ENCODE data around the gene MKNK2. TPM values are rescaled to one million over a fixed set of nuclear protein-coding genes. Genes with fewer than 3 reads are reported as not detected.
A peak's percentile ranks its signal among the peaks of the same experiment; 100 is the strongest.

The MKNK2 gene
- total RNA-seq, 1 experiment from 2014 or later: 240 TPM

DNA sequence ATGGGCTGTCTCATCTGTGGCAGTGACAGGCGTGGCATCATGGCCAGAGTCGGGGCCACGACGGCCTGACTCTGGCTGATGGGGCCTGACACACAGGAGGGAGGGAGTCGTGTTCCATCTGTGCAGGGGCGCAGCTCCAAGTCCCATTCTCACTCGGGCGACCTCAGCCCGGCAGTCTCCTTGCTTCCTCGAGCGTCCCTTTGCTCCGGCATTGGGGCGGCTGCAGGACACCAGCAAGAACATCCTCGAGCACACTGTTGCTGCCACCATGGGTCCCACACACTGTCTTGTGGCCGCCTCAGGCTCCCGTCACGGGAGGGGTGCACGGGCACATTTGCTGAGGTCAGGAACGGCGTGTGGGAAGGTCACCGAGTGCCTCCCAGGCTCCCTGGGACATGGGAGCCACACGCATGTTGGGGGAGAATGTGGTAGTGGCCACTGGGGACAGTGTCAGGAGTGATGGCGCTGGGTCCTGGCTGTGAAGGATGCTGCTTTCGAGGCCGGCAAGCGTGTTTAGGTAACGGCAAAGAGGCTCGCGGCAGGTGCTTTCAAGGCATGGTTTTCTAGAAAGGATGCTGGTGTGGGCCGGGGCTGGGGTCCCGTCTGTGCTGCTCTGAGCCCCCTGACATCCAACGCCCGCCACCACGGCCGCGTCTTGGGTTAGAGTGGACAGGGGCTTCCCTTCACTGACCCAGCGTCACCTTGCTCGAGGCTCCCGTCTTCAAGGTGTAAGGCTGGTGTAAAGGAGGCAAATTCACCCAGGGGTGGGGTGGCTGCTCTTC is 49.1 kb upstream of the MKNK2 start:
- no peak for TF ChIP-seq SIN3A (IDR thresholded peaks at IDR 0.05; ENCODE audit: borderline replicate concordance, insufficient read depth, low read depth, low read length)
- TF ChIP-seq POLR2AphosphoS5 (IDR thresholded peaks at IDR 0.05; ENCODE audit: low read depth, low read length): 0 out of 2 replicates have a peak, but pooled peaks have one; percentile 3
- TF ChIP-seq TCF7L2 (IDR thresholded peaks at IDR 0.05; ENCODE audit: low read depth, low read length): no peak
- TF ChIP-seq, protein P1, sequence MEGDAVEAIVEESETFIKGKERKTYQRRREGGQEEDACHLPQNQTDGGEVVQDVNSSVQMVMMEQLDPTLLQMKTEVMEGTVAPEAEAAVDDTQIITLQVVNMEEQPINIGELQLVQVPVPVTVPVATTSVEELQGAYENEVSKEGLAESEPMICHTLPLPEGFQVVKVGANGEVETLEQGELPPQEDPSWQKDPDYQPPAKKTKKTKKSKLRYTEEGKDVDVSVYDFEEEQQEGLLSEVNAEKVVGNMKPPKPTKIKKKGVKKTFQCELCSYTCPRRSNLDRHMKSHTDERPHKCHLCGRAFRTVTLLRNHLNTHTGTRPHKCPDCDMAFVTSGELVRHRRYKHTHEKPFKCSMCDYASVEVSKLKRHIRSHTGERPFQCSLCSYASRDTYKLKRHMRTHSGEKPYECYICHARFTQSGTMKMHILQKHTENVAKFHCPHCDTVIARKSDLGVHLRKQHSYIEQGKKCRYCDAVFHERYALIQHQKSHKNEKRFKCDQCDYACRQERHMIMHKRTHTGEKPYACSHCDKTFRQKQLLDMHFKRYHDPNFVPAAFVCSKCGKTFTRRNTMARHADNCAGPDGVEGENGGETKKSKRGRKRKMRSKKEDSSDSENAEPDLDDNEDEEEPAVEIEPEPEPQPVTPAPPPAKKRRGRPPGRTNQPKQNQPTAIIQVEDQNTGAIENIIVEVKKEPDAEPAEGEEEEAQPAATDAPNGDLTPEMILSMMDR (IDR thresholded peaks at IDR 0.05): no peak
- TF ChIP-seq, protein P2, sequence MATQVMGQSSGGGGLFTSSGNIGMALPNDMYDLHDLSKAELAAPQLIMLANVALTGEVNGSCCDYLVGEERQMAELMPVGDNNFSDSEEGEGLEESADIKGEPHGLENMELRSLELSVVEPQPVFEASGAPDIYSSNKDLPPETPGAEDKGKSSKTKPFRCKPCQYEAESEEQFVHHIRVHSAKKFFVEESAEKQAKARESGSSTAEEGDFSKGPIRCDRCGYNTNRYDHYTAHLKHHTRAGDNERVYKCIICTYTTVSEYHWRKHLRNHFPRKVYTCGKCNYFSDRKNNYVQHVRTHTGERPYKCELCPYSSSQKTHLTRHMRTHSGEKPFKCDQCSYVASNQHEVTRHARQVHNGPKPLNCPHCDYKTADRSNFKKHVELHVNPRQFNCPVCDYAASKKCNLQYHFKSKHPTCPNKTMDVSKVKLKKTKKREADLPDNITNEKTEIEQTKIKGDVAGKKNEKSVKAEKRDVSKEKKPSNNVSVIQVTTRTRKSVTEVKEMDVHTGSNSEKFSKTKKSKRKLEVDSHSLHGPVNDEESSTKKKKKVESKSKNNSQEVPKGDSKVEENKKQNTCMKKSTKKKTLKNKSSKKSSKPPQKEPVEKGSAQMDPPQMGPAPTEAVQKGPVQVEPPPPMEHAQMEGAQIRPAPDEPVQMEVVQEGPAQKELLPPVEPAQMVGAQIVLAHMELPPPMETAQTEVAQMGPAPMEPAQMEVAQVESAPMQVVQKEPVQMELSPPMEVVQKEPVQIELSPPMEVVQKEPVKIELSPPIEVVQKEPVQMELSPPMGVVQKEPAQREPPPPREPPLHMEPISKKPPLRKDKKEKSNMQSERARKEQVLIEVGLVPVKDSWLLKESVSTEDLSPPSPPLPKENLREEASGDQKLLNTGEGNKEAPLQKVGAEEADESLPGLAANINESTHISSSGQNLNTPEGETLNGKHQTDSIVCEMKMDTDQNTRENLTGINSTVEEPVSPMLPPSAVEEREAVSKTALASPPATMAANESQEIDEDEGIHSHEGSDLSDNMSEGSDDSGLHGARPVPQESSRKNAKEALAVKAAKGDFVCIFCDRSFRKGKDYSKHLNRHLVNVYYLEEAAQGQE (IDR thresholded peaks at IDR 0.05; ENCODE audit: insufficient read depth in 1 of 2, low read depth in 2 of 2, low read length in 1 of 2): no peak
- ChIA-PET CTCF (no interaction called here), POLR2A (no interaction called here)
- in situ Hi-C loops (cut with HindIII; ENCODE audit: low pct_unique_long_range_greater_than_20kb, low sequenced_read_pairs): no loop called here
- H3K36me3 ChIP-seq (ENCODE audit: control insufficient read depth, insufficient read depth, low read length): no peaks in the 10 kb centered on the region; the same call in 1 of the 2 replicates
- no TSS peak for BruUV-seq (replicated peaks)
- ATAC-seq: no peak
- H3K4me1 ChIP-seq (ENCODE audit: control insufficient read depth, insufficient read depth, low read length): 0 out of 2 replicates have a peak, but pooled peaks cover 3% of the 10 kb centered on the region
- H3K27ac ChIP-seq (ENCODE audit: low read length): no peak overlapping the region
- DNase-seq (ENCODE audit: low read depth, low spot score): no peak
- no peak overlapping the region for H3K4me3 ChIP-seq (ENCODE audit: low read depth in 2 of 2, low read length in 2 of 2)
- no peaks in the 10 kb centered on the region for H3K9me3 ChIP-seq (ENCODE audit: control insufficient read depth, insufficient read depth, low read depth, low read length)
- no peaks in the 10 kb centered on the region for H3K27me3 ChIP-seq (ENCODE audit: control insufficient read depth, insufficient read depth, low read length)
- intact Hi-C loops (cut with micrococcal nuclease; ENCODE audit: unreplicated experiment): no loop called here

DNA sequence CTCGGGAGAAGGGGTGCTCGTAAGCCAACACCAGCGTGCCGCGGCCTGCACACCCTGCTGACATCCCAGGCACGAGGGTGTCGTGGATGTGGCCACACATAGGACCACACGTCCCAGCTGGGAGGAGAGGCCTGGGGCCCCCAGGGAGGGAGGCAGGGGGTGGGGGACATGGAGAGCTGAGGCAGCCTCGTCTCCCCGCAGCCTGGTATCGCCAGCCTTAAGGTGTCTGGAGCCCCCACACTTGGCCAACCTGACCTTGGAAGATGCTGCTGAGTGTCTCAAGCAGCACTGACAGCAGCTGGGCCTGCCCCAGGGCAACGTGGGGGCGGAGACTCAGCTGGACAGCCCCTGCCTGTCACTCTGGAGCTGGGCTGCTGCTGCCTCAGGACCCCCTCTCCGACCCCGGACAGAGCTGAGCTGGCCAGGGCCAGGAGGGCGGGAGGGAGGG is 48.0 kb upstream of the MKNK2 start:
- no peaks in the 10 kb centered on the region for H3K9me3 ChIP-seq (ENCODE audit: control insufficient read depth, insufficient read depth, low read depth, low read length)
- ATAC-seq (no peak), DNase-seq (ENCODE audit: low read depth, low spot score) (no peak)
- in situ Hi-C loops (cut with HindIII; ENCODE audit: low pct_unique_long_range_greater_than_20kb, low sequenced_read_pairs): no loop called here
- H3K4me3 ChIP-seq (ENCODE audit: low read depth in 2 of 2, low read length in 2 of 2): no peak overlapping the region
- 0 out of 2 replicates have a peak, but pooled peaks cover 3% of the 10 kb centered on the region for H3K4me1 ChIP-seq (ENCODE audit: control insufficient read depth, insufficient read depth, low read length)
- H3K27ac ChIP-seq (ENCODE audit: low read length): no peak overlapping the region
- TF ChIP-seq POLR2AphosphoS5 (IDR thresholded peaks at IDR 0.05; ENCODE audit: low read depth, low read length) (no peak), TCF7L2 (IDR thresholded peaks at IDR 0.05; ENCODE audit: low read depth, low read length) (no peak), SIN3A (IDR thresholded peaks at IDR 0.05; ENCODE audit: borderline replicate concordance, insufficient read depth, low read depth, low read length) (no peak)
- TF ChIP-seq, protein P2 (IDR thresholded peaks at IDR 0.05; ENCODE audit: insufficient read depth in 1 of 2, low read depth in 2 of 2, low read length in 1 of 2): no peak
- TF ChIP-seq, protein P1 (IDR thresholded peaks at IDR 0.05): no peak
- intact Hi-C loops (cut with micrococcal nuclease; ENCODE audit: unreplicated experiment): no loop called here
- POLR2A ChIA-PET: no interaction called here
- CTCF ChIA-PET: no interaction called here
- no peaks in the 10 kb centered on the region for H3K27me3 ChIP-seq (ENCODE audit: control insufficient read depth, insufficient read depth, low read length)
- BruUV-seq (replicated peaks): no TSS peak
- no peaks in the 10 kb centered on the region; the same call in 1 of the 2 replicates for H3K36me3 ChIP-seq (ENCODE audit: control insufficient read depth, insufficient read depth, low read length)

Data from Panc1 (cell line).